Sigmoid colon (tissue), 7 donors: ENCODE measurements around the gene FKBP1B. TPM values are rescaled to one million over a fixed set of nuclear protein-coding genes. Genes with fewer than 3 reads are reported as not detected.

ENCODE experiments used
- DNase-seq: peaks from one replicate; pipeline ENCODE4 v3.0.0-alpha.2; 2019
- H3K27ac ChIP-seq, 4 donors: fragments of 200-600 bp; sonication (generic); one replicate each; pipeline ENCODE4 v1.5.1; 2016 to 2019; ENCODE audit warnings: mild to moderate bottlenecking in 1 of 4
- H3K27me3 ChIP-seq, 3 donors: fragments of 200-600 bp; sonication (generic); one replicate each; pipeline ENCODE4 v1.5.1; 2019; ENCODE audit warnings: mild to moderate bottlenecking in 1 of 3
- H3K36me3 ChIP-seq, 4 donors: fragments of 200-600 bp; sonication (generic); one replicate each; pipeline ENCODE4 v1.5.1; 2016 to 2019
- H3K4me1 ChIP-seq, 4 donors: fragments of 200-600 bp; sonication (generic); one replicate each; pipeline ENCODE4 v1.5.1; 2017 to 2019
- H3K4me3 ChIP-seq, 4 donors: fragments of 200-600 bp; sonication (generic); one replicate each; pipeline ENCODE4 v1.5.1; 2017 to 2019; ENCODE audit warnings: mild to moderate bottlenecking in 2 of 4, moderate library complexity in 1 of 4
- H3K9me3 ChIP-seq, 4 donors: fragments of 200-600 bp in 3 of 4; sonication (generic) in 3 of 4; one replicate each; pipeline versions ENCODE4 v1.5.1 to v1.6.1; 2013 to 2019
- EP300 ChIP-seq, 4 donors: sonication (generic); formaldehyde crosslinking; IDR thresholded peaks; one replicate each; pipeline ENCODE4 v1.6.1; 2017; ENCODE audit warnings: antibody characterized with exemption in 4 of 4
- POLR2A ChIP-seq, 2 donors: fragments of 450-650 bp; IDR thresholded peaks; one replicate each; pipeline ENCODE4 v1.6.1; 2016; ENCODE audit warnings: antibody characterized with exemption in 2 of 2, mild to moderate bottlenecking in 2 of 2, moderate library complexity in 2 of 2
- POLR2AphosphoS5 ChIP-seq, 4 donors: sonication (generic); formaldehyde crosslinking; IDR thresholded peaks; one replicate each; pipeline ENCODE4 v1.6.1; 2017; ENCODE audit warnings: antibody characterized with exemption in 4 of 4
- WGBS, 2 donors: extraction: QIAGEN DNeasy Blood & Tissue Kit; methylation state at CpG; one replicate each; pipeline ENCODE4 v1.1.7; 2013; 5-methylcytosine and 5-hydroxymethylcytosine counted together
- intact Hi-C: fragments of 100-400 bp; cut with DNase I; formaldehyde crosslinking; loops from one replicate; pipeline ENCODE4 v1.15.1; 2023
- polyA plus RNA-seq, 3 donors: library from polyadenylated mRNA; stranded (reverse); fragments of 200-250 nt; gene quantifications; one replicate each; pipeline ENCODE4 v1.2.3, GENCODE V29; 2013
- total RNA-seq, 4 donors: library from RNA; depleted of rRNA; stranded (reverse); fragments of >200 nt; gene quantifications; one replicate each; pipeline ENCODE4 v1.1.0, GENCODE V29; 2016
- TF ChIP-seq, protein P1 (sequence below), 4 experiments: fragments of 450-650 bp in 3 of 4; fragments of 200-600 bp in 1 of 4; IDR thresholded peaks; one replicate each; pipeline ENCODE4 v1.5.1; 2016 to 2019; ENCODE audit warnings: antibody characterized with exemption in 4 of 4, mild to moderate bottlenecking in 3 of 4, moderate library complexity in 2 of 4
- donor health status: healthy with polysubstance abuse.
- donor health status: Bipolar disorder and iron deficiency.
- donor health status: healthy.

The FKBP1B gene
- total and polyA plus RNA-seq, 7 donors: 3.1 to 43.7 (median 8.0) TPM

DNA sequence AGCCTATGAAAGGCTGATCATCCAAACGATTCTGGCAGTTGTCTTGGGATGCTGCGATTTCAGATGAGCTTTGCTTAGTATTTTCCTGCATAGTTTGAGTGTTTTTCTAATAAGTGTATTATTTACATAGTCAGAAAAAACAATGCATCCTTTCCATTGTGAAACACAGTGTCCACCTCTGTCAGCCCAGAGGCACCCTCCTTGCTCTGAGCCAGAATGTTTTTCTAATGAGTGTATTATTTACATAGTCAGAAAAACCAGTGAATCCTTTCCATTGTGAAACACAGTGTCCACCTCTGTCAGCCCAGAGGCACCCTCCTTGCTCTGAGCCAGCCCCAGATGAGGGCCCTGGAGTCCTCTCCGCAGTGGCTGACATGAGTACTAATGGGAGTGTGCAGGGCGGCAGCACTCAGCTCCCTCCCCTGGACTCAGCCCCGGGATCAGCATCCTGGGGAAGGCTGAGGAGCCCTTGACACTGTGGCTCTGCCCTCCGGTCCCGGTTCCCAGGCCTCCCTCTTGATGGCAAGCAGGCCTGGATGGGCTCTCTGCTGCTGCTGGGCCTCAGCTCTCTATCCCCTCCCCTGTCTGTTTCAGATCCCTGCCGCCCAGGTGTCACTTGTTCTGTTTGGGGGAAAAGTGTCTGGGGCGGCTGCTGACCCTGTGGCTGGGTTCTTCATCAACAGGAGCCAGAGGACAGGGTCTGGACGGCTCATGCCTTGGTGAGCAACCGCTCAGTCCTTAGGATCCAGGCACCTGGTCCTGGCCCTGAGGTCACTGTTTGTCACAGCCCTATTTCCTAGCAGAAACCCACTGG lies 33.8 kb upstream of the FKBP1B start:
- 84 to 86% methylated on average over 11 of the region's 11 CpGs for WGBS, 2 donors
- TF ChIP-seq, protein P1, sequence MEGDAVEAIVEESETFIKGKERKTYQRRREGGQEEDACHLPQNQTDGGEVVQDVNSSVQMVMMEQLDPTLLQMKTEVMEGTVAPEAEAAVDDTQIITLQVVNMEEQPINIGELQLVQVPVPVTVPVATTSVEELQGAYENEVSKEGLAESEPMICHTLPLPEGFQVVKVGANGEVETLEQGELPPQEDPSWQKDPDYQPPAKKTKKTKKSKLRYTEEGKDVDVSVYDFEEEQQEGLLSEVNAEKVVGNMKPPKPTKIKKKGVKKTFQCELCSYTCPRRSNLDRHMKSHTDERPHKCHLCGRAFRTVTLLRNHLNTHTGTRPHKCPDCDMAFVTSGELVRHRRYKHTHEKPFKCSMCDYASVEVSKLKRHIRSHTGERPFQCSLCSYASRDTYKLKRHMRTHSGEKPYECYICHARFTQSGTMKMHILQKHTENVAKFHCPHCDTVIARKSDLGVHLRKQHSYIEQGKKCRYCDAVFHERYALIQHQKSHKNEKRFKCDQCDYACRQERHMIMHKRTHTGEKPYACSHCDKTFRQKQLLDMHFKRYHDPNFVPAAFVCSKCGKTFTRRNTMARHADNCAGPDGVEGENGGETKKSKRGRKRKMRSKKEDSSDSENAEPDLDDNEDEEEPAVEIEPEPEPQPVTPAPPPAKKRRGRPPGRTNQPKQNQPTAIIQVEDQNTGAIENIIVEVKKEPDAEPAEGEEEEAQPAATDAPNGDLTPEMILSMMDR (IDR thresholded peaks at IDR 0.05): no peak
- TF ChIP-seq POLR2AphosphoS5 (IDR thresholded peaks at IDR 0.05) (no peak), EP300 (IDR thresholded peaks at IDR 0.05) (no peak), POLR2A (IDR thresholded peaks at IDR 0.05) (no peak)
- Histone ChIP-seq H3K27me3 (peaks cover under 1 to 21% (median 3%) of the 10 kb centered on the region in 3 donors), H3K4me3 (no peak overlapping the region), H3K36me3 (no peaks in the 10 kb centered on the region), H3K27ac (no peak overlapping the region), H3K9me3 (no peaks in the 10 kb centered on the region), H3K4me1 (no peaks in the 10 kb centered on the region)
- DNase-seq: no peak
- intact Hi-C loops: no loop called here

DNA sequence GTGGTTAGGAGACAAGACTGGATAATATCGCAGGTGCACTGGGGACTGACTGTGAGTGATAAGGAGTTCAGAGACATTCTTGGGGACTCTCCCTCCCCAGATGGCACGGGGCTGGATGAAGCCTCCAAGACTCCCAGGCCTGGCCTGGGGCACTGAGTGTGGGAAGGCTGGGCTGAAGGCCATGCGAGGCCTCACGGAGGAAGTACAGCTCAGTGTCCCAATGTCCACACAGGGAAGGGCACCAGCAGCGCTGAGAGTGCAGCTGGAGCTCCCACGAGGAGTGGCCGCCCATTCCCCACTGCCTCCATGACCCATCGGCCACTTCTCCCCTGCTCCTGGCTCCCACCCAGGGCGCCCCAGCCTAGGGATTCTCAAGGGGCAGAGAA lies 33.2 kb upstream of the FKBP1B start:
- no peak overlapping the region for H3K4me3 ChIP-seq
- H3K4me1 ChIP-seq: no peaks in the 10 kb centered on the region
- no peaks in the 10 kb centered on the region for H3K9me3 ChIP-seq
- no peaks in the 10 kb centered on the region for H3K36me3 ChIP-seq
- no peak for DNase-seq
- H3K27me3 ChIP-seq: peaks cover 0 to 15% (median 0%) of the 10 kb centered on the region in 3 donors
- 85 to 87% methylated on average over 9 of the region's 9 CpGs for WGBS, 2 donors
- H3K27ac ChIP-seq: no peak overlapping the region
- TF ChIP-seq POLR2AphosphoS5 (IDR thresholded peaks at IDR 0.05): no peak
- TF ChIP-seq, protein P1 (IDR thresholded peaks at IDR 0.05): no peak
- TF ChIP-seq EP300 (IDR thresholded peaks at IDR 0.05): no peak
- TF ChIP-seq POLR2A (IDR thresholded peaks at IDR 0.05): no peak
- intact Hi-C loops: no loop called here

DNA sequence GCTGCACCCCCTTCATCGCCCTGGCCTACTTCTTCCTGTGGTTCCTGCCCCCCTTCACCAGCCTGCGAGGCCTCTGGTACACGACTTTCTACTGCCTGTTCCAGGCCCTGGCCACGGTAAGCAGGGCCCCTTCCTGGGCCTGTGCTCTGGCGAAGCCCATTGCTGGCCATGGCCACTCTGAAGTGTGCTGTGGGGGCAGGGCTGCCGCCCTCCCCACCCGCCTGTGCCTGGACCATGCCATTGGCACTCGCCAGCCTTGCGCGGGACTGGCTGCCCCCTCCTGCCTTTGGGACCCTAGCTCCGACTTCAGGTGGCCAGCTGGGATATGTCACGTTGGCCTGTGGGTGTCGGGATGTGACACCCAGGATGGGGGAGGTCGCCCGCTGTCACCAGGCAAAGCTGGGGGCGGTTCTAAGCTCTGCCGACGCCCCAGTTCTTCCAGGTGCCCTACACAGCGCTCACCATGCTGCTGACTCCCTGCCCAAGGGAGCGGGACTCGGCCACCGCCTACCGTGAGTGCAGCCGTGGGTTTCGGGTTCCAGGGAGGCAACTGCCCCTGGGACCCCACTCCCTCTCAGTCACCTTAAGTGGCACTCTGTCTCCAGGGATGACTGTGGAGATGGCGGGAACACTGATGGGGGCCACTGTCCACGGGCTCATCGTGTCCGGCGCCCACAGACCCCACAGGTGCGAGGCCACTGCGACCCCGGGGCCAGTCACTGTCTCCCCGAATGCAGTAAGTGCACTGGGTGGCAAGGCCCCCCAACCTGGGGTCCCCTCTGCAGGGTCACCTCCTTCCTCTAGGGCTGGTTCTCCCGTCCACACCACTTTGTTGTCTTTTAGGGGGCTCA lies 32.5 kb upstream of the FKBP1B start:
- Histone ChIP-seq H3K27ac (no peak overlapping the region), H3K27me3 (peaks cover 0 to 9% (median 0%) of the 10 kb centered on the region in 3 donors), H3K4me1 (no peaks in the 10 kb centered on the region), H3K4me3 (no peak overlapping the region), H3K36me3 (no peaks in the 10 kb centered on the region), H3K9me3 (no peaks in the 10 kb centered on the region)
- TF ChIP-seq POLR2A (IDR thresholded peaks at IDR 0.05) (no peak), POLR2AphosphoS5 (IDR thresholded peaks at IDR 0.05) (no peak), EP300 (IDR thresholded peaks at IDR 0.05) (no peak)
- TF ChIP-seq, protein P1 (IDR thresholded peaks at IDR 0.05): no peak
- no peak for DNase-seq
- WGBS, 2 donors: 92 to 94% methylated on average over 35 of the region's 35 CpGs
- intact Hi-C loops: no loop called here

GRCh38 chr2:24017711-24018110 lies 31.8 kb upstream of the FKBP1B start:
- intact Hi-C loops: no loop called here
- no peak overlapping the region for H3K27ac ChIP-seq
- no peak overlapping the region for H3K4me3 ChIP-seq
- H3K27me3 ChIP-seq: peaks cover 0 to 2% (median 0%) of the 10 kb centered on the region in 3 donors
- no peaks in the 10 kb centered on the region for H3K4me1 ChIP-seq
- WGBS, 2 donors: 88 to 89% methylated on average over 8 of the region's 8 CpGs
- TF ChIP-seq POLR2AphosphoS5 (IDR thresholded peaks at IDR 0.05) (no peak), EP300 (IDR thresholded peaks at IDR 0.05) (no peak), POLR2A (IDR thresholded peaks at IDR 0.05) (no peak)
- TF ChIP-seq, protein P1 (IDR thresholded peaks at IDR 0.05): no peak
- no peak for DNase-seq
- H3K36me3 ChIP-seq: peaks cover 0 to 2% (median under 1%) of the 10 kb centered on the region in 4 donors
- no peaks in the 10 kb centered on the region for H3K9me3 ChIP-seq
